Psoas muscle (tissue), 8 donors: ENCODE measurements around the gene C21orf91. TPM values are rescaled to one million over a fixed set of nuclear protein-coding genes. Genes with fewer than 3 reads are reported as not detected.

Experiments
- ATAC-seq, 4 donors: fragments of 200-7000 bp; cut with Tn5 transposase; one replicate each; pipeline ENCODE4 v1.9.1; 2020; ENCODE audit warnings: moderate library complexity in 3 of 4, mild to moderate bottlenecking in 2 of 4
- DNase-seq, 2 donors: peaks; one replicate each; pipeline ENCODE4 v3.0.0-alpha.2; 2020
- H3K27ac ChIP-seq: fragments of 200-600 bp; one replicate; pipeline ENCODE4 v1.8.0; 2022
- H3K27me3 ChIP-seq, 3 donors: fragments of 200-600 bp in 1 of 3; one replicate each; pipeline versions ENCODE4 v1.6.1 to v1.8.0; 2013 to 2022; ENCODE audit warnings: low read length in 2 of 3, mild to moderate bottlenecking in 2 of 3, moderate library complexity in 1 of 3; ENCODE audit not compliant: insufficient read depth in 3 of 3
- H3K36me3 ChIP-seq, 2 donors: fragments of 200-600 bp in 1 of 2; one replicate each; pipeline versions ENCODE4 v1.6.1 to v1.8.0; 2013 to 2022; ENCODE audit warnings: low read depth in 1 of 2, mild to moderate bottlenecking in 1 of 2, moderate library complexity in 1 of 2; ENCODE audit not compliant: insufficient read depth in 1 of 2
- H3K4me1 ChIP-seq: fragments of 200-600 bp; one replicate; pipeline ENCODE4 v1.8.0; 2022
- H3K4me3 ChIP-seq: fragments of 200-600 bp; one replicate; pipeline ENCODE4 v1.8.0; 2022; ENCODE audit warnings: mild to moderate bottlenecking
- H3K9me3 ChIP-seq: fragments of 200-600 bp; one replicate; pipeline ENCODE4 v1.8.0; 2022
- CTCF ChIP-seq: fragments of 200-600 bp; IDR thresholded peaks from one replicate; pipeline ENCODE4 v1.8.0; 2022; ENCODE audit warnings: antibody characterized with exemption
- WGBS, 3 donors: extraction: QIAGEN DNeasy Blood & Tissue Kit; methylation state at CpG; one replicate each; pipeline versions ENCODE4 v1.1.6 to v1.1.7; 2013; 5-methylcytosine and 5-hydroxymethylcytosine counted together
- intact Hi-C, 2 donors: fragments of 100-400 bp; cut with DNase I; formaldehyde crosslinking; loops; one replicate each; pipeline versions ENCODE4 v1.11.0 to v1.14.2; 2022
- polyA plus RNA-seq, 3 donors: library from polyadenylated mRNA; stranded (reverse); fragments of 200-250 nt; gene quantifications; one replicate each; pipeline ENCODE4 v1.2.3, GENCODE V29; 2013
- total RNA-seq, 4 donors: library from RNA; stranded (reverse); fragmentation: NEBNext Ultra II Directional in 2 of 4; extraction: Animal tissue kit (Norgen Biotek cat#: 25700) in 2 of 4; gene quantifications; one replicate each; pipeline versions ENCODE4 v1.2.1 to v1.2.4, GENCODE V29; 2021 to 2023
- donor health status: healthy with polysubstance abuse.
- donor health status: DM: no; HTN: no; CAD: no; lungs with moderate emphysema.
- donor health status: Bipolar disorder and iron deficiency.
- donor health status: healthy.
- donor health status: DM: yes; HTN: yes; CAD: no.
- donor health status: DM: no; HTN: no; CAD: no.
- donor health status: DM: no; HTN: no; CAD: no.
- donor health status: DM: yes; HTN: yes; CAD: no.

Gene C21orf91
- total and polyA plus RNA-seq, 7 donors = 1.9 to 8.8 (median 4.6) TPM

- no peaks in the 10 kb centered on the region for H3K27me3 ChIP-seq
- ATAC-seq (no peak), DNase-seq (no peak)
- peaks cover 9% of the 10 kb centered on the region for H3K9me3 ChIP-seq
- intact Hi-C loops = no loop called here
- no peak overlapping the region for H3K27ac ChIP-seq
- H3K4me3 ChIP-seq = no peak overlapping the region
- H3K36me3 ChIP-seq = peaks cover 0 to 13% of the 10 kb centered on the region in 2 donors
- no peaks in the 10 kb centered on the region for H3K4me1 ChIP-seq
- 62 to 73% (median 71%) methylated on average over 3 of the region's 3 CpGs for WGBS, 3 donors
- TF ChIP-seq CTCF = no peak
These were observed 15.6 kb downstream of the C21orf91 start for GRCh38 chr21:17803536-17803935.

- peaks cover 3% of the 10 kb centered on the region for H3K4me1 ChIP-seq
- ATAC-seq = no peak
- 61 to 79% (median 63%) methylated on average over 1 of the region's 1 CpG for WGBS, 3 donors
- H3K9me3 ChIP-seq = peaks cover under 1% of the 10 kb centered on the region
- H3K36me3 ChIP-seq = peaks cover 0 to 3% of the 10 kb centered on the region in 2 donors
- no peaks in the 10 kb centered on the region for H3K27me3 ChIP-seq
- intact Hi-C loops = no loop called here
- no peak overlapping the region for H3K4me3 ChIP-seq
- H3K27ac ChIP-seq = no peak overlapping the region
- TF ChIP-seq CTCF = no peak
- no peak for DNase-seq
These were observed 16.6 kb downstream of the C21orf91 start for GRCh38 chr21:17802572-17802971.

- no peaks in the 10 kb centered on the region for H3K9me3 ChIP-seq
- ATAC-seq (no peak), DNase-seq (no peak)
- H3K4me1 ChIP-seq = peaks cover 3% of the 10 kb centered on the region
- peaks cover 0 to 12% of the 10 kb centered on the region in 2 donors for H3K36me3 ChIP-seq
- H3K27ac ChIP-seq = no peak overlapping the region
- 91 to 96% (median 94%) methylated on average over 6 of the region's 6 CpGs for WGBS, 3 donors
- intact Hi-C loops = no loop called here
- no peaks in the 10 kb centered on the region for H3K27me3 ChIP-seq
- TF ChIP-seq CTCF = no peak
- no peak overlapping the region for H3K4me3 ChIP-seq
These were observed 19.6 kb downstream of the C21orf91 start for GRCh38 chr21:17799414-17800164.

GRCh38 chr21:17798796-17799195 is 20.4 kb downstream of the C21orf91 start:
- Histone ChIP-seq H3K4me1 (peaks cover 3% of the 10 kb centered on the region), H3K4me3 (no peak overlapping the region)
- WGBS, 3 donors = 52 to 61% (median 54%) methylated on average over 2 of the region's 2 CpGs

More at GRCh38 chr21:17798796-17799195, 20.4 kb downstream of the C21orf91 start:
- intact Hi-C loops = no loop called here
- Histone ChIP-seq H3K27me3 (no peaks in the 10 kb centered on the region), H3K9me3 (no peaks in the 10 kb centered on the region), H3K27ac (no peak overlapping the region), H3K36me3 (peaks cover 0 to 17% of the 10 kb centered on the region in 2 donors)
- DNase-seq (no peak), ATAC-seq (no peak)
- no peak for TF ChIP-seq CTCF
